OCI-LY1 (cell line): ENCODE results near the gene SRI.
"Not testable (repeated sequence)": the region's sequence is repeated elsewhere in the genome, so short reads cannot be mapped to it uniquely, and the experiment has no call there.

Experiments
- H2AFZ ChIP-seq: fragments of 200-600 bp; sonication (generic), shearing (Covaris generic); 2 replicates; pipeline ENCODE4 v1.6.0; 2014; ENCODE audit warnings: antibody characterized with exemption, mild to moderate bottlenecking, low read length
- H3F3A ChIP-seq: fragments of 200-600 bp; sonication (generic), shearing (Covaris generic); 2 replicates; pipeline ENCODE4 v1.6.0; 2014; ENCODE audit warnings: mild to moderate bottlenecking, antibody characterized with exemption, low read length, moderate library complexity; ENCODE audit not compliant: insufficient read depth
- H3K27ac ChIP-seq: fragments of 200-600 bp; sonication (generic); 2 replicates; pipeline ENCODE4 v1.5.1; 2014; ENCODE audit warnings: low read length, mixed run types, mild to moderate bottlenecking, low read depth; ENCODE audit not compliant: poor library complexity, severe bottlenecking
- H3K27me3 ChIP-seq: fragments of 200-600 bp; sonication (generic); 2 replicates; pipeline ENCODE4 v1.6.0; 2014; ENCODE audit warnings: antibody characterized with exemption, mild to moderate bottlenecking, low read length, moderate library complexity; ENCODE audit not compliant: insufficient read depth
- H3K36me3 ChIP-seq: fragments of 200-600 bp; sonication (generic); 2 replicates; pipeline ENCODE4 v1.6.1; 2014; ENCODE audit warnings: mild to moderate bottlenecking, antibody characterized with exemption, low read length, moderate library complexity, mixed read lengths; ENCODE audit not compliant: insufficient read depth
- H3K4me1 ChIP-seq: fragments of 200-600 bp; sonication (generic); 2 replicates; pipeline ENCODE4 v1.5.1; 2014; ENCODE audit warnings: mild to moderate bottlenecking, low read length, moderate library complexity; ENCODE audit not compliant: insufficient read depth, severe bottlenecking
- H3K4me2 ChIP-seq: fragments of 200-600 bp; sonication (generic), shearing (Covaris generic); 2 replicates; pipeline ENCODE4 v1.6.1; 2014; ENCODE audit warnings: low read length
- H3K4me3 ChIP-seq: fragments of 200-600 bp; sonication (generic); 2 replicates; pipeline ENCODE4 v1.5.1; 2014; ENCODE audit warnings: low read length, low read depth, mild to moderate bottlenecking, mixed read lengths; ENCODE audit not compliant: poor library complexity, severe bottlenecking
- H3K79me2 ChIP-seq: fragments of 200-600 bp; shearing (Covaris generic); 2 replicates; pipeline ENCODE4 v1.6.1; 2016; ENCODE audit warnings: mixed run types, low read length, mixed read lengths; ENCODE audit not compliant: insufficient read depth
- H3K9ac ChIP-seq: fragments of 200-600 bp; sonication (generic), shearing (Covaris generic); 2 replicates; pipeline ENCODE4 v1.6.1; 2014; ENCODE audit warnings: mild to moderate bottlenecking, low read length, mixed read lengths
- H3K9me2 ChIP-seq: fragments of 200-600 bp; sonication (generic), shearing (Covaris generic); 2 replicates; pipeline ENCODE4 v1.6.1; 2014; ENCODE audit warnings: low read depth, mild to moderate bottlenecking, low read length, mixed read lengths
- H3K9me3 ChIP-seq: fragments of 200-600 bp; shearing (Covaris generic); 2 replicates; pipeline ENCODE4 v1.6.1; 2014; ENCODE audit warnings: low read length, mixed read lengths
- H4K20me1 ChIP-seq: fragments of 200-600 bp; sonication (generic), shearing (Covaris generic); 2 replicates; pipeline ENCODE4 v1.6.0; 2016; ENCODE audit warnings: mild to moderate bottlenecking, low read length; ENCODE audit not compliant: insufficient read depth
- EZH2 ChIP-seq: fragments of 200-600 bp; sonication (generic), shearing (Covaris generic); IDR thresholded peaks from 2 replicates; pipeline ENCODE4 v1.8.0; 2017; ENCODE audit warnings: borderline replicate concordance, mixed run types, mild to moderate bottlenecking, antibody characterized with exemption, low read length, moderate library complexity, mixed read lengths
- TF ChIP-seq, protein P1 (sequence below): fragments of 200-600 bp; sonication (generic), shearing (Covaris generic); IDR thresholded peaks from 2 replicates; pipeline ENCODE4 v1.5.1; 2017; ENCODE audit warnings: mild to moderate bottlenecking, antibody characterized with exemption, low read length, moderate library complexity, mixed read lengths

The SRI gene

DNA sequence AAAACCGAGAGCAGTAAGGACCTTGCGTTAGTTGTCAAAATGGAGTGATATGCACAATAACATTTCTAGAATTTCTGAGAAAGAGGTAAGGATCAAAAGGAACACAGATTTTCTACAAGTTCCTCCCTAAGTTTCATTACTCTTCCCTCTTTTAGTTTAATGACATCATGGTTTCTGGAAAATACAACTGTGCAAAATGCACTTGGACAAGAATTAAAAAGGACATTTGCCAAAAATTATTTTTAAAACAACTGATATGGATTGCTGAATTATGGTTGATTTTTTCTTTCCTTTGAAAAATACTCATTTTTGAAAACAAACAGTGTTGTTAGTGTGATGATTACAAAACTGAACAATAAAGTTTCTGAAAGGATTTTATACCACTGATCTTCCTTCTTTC is 52.1 kb downstream of the SRI start:
- Histone ChIP-seq H3K79me2 (no peaks in the 10 kb centered on the region), H3K9me3 (no peaks in the 10 kb centered on the region), H3K27me3 (no peaks in the 10 kb centered on the region), H3K4me2 (no peak overlapping the region), H3K4me3 (no peak overlapping the region), H3K9me2 (no peaks in the 10 kb centered on the region), H3K36me3 (no peaks in the 10 kb centered on the region), H3K4me1 (no peaks in the 10 kb centered on the region), H2AFZ (no peak overlapping the region), H3F3A (no peaks in the 10 kb centered on the region), H3K9ac (no peak overlapping the region), H3K27ac (no peak overlapping the region), H4K20me1 (no peaks in the 10 kb centered on the region)
- no peak for TF ChIP-seq EZH2
- TF ChIP-seq, protein P1, sequence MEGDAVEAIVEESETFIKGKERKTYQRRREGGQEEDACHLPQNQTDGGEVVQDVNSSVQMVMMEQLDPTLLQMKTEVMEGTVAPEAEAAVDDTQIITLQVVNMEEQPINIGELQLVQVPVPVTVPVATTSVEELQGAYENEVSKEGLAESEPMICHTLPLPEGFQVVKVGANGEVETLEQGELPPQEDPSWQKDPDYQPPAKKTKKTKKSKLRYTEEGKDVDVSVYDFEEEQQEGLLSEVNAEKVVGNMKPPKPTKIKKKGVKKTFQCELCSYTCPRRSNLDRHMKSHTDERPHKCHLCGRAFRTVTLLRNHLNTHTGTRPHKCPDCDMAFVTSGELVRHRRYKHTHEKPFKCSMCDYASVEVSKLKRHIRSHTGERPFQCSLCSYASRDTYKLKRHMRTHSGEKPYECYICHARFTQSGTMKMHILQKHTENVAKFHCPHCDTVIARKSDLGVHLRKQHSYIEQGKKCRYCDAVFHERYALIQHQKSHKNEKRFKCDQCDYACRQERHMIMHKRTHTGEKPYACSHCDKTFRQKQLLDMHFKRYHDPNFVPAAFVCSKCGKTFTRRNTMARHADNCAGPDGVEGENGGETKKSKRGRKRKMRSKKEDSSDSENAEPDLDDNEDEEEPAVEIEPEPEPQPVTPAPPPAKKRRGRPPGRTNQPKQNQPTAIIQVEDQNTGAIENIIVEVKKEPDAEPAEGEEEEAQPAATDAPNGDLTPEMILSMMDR = no peak

DNA sequence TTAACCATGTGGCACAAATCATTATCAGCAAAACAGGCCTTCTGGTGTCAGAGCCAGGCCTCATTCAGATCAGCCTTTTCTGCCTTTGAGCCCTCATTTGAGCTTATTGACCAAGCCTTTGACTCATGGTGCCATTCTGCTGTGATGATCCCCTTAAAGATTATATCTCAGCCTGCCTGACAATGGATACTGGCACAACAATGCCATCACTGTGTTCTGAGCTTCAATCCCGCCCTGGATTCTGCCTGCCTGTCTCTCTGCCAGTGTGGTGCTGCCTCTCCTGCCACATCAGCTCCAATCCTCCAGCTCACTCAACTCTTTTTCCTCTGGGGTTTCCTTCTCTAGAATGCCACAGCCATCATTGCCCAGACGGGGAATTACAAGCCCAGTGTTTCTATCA is 52.6 kb downstream of the SRI start:
- no peaks in the 10 kb centered on the region for H4K20me1 ChIP-seq
- H2AFZ ChIP-seq = no peak overlapping the region
- H3K9me2 ChIP-seq = no peaks in the 10 kb centered on the region
- no peak overlapping the region for H3K4me2 ChIP-seq
- no peaks in the 10 kb centered on the region for H3K36me3 ChIP-seq
- no peak overlapping the region for H3K4me3 ChIP-seq
- no peaks in the 10 kb centered on the region for H3K79me2 ChIP-seq
- TF ChIP-seq, protein P1 = no peak
- TF ChIP-seq EZH2 = no peak
- no peaks in the 10 kb centered on the region for H3K4me1 ChIP-seq
- no peak overlapping the region for H3K27ac ChIP-seq
- no peaks in the 10 kb centered on the region for H3K9me3 ChIP-seq
- H3F3A ChIP-seq = no peaks in the 10 kb centered on the region
- no peak overlapping the region for H3K9ac ChIP-seq
- H3K27me3 ChIP-seq = no peaks in the 10 kb centered on the region

DNA sequence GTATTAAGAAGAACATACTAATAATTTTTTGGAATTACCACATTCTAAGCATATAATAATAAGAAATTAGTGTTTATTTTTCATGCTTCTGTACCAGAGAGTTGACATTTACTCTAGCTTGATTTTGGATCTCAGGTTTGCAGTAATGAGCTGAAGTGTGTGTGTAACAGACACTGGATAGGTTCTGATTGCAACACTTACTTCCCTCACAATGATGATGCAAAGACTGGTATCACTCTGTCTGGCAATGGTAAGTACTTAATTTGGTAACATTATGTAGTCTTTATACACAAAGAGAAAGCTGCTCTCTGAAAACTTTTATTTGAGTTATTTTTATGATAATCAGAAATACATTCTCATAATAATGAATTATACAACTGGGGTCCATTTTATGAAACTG is 54.1 kb downstream of the SRI start:
- Histone ChIP-seq H3K9ac (no peak overlapping the region), H3K4me3 (no peak overlapping the region), H3K36me3 (no peaks in the 10 kb centered on the region), H3K79me2 (no peaks in the 10 kb centered on the region), H3K27me3 (no peaks in the 10 kb centered on the region), H3K9me2 (no peaks in the 10 kb centered on the region), H3K27ac (no peak overlapping the region), H2AFZ (no peak overlapping the region), H3F3A (no peaks in the 10 kb centered on the region), H3K9me3 (no peaks in the 10 kb centered on the region), H3K4me2 (no peak overlapping the region), H4K20me1 (no peaks in the 10 kb centered on the region), H3K4me1 (no peaks in the 10 kb centered on the region)
- TF ChIP-seq, protein P1 = no peak
- no peak for TF ChIP-seq EZH2

DNA sequence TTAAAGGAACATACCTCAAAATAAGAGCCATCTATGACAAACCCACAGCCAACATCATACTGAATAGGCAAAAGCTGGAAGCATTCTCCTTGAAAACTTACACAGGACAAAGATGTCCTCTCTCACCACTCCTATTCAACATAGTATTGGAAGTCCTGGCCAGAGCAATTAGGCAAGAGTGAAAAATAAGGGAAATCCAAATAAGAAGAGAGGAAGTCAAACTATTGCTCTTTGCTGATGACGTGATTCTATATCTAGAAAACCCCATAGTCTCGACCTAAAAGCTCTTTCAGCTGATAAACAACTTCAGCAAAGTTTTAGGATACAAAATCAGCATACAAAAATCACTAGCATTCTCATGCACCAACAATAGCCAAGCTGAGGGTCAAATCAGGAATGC is 60.1 kb downstream of the SRI start:
- not testable (repeated sequence) for H3K9ac ChIP-seq, H3K27ac ChIP-seq, H3K4me1 ChIP-seq, H3K36me3 ChIP-seq, H3F3A ChIP-seq, H3K4me2 ChIP-seq, H3K9me3 ChIP-seq, H4K20me1 ChIP-seq, H3K4me3 ChIP-seq, H3K9me2 ChIP-seq, H3K27me3 ChIP-seq, H3K79me2 ChIP-seq, H2AFZ ChIP-seq
